ENCODE results near the gene RCN1.
"Not testable (repeated sequence)": the region's sequence is repeated elsewhere in the genome, so short reads cannot be mapped to it uniquely, and the experiment has no call there.

The RCN1 gene

GRCh38 chr11:32118025-32118974 is 27.4 kb downstream of the RCN1 start (continued):
- no peak for TF ChIP-seq PRDM10 (tag by site-specific recombination; IDR thresholded peaks at IDR 0.05)
- TF ChIP-seq, protein P1, sequence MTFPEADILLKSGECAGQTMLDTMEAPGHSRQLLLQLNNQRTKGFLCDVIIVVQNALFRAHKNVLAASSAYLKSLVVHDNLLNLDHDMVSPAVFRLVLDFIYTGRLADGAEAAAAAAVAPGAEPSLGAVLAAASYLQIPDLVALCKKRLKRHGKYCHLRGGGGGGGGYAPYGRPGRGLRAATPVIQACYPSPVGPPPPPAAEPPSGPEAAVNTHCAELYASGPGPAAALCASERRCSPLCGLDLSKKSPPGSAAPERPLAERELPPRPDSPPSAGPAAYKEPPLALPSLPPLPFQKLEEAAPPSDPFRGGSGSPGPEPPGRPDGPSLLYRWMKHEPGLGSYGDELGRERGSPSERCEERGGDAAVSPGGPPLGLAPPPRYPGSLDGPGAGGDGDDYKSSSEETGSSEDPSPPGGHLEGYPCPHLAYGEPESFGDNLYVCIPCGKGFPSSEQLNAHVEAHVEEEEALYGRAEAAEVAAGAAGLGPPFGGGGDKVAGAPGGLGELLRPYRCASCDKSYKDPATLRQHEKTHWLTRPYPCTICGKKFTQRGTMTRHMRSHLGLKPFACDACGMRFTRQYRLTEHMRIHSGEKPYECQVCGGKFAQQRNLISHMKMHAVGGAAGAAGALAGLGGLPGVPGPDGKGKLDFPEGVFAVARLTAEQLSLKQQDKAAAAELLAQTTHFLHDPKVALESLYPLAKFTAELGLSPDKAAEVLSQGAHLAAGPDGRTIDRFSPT (tag by site-specific recombination; IDR thresholded peaks at IDR 0.05): no peak; the same call in 1 of the 2 replicates

- CTCF ChIA-PET; H3K36me3 ChIP-seq (ENCODE audit: control insufficient read depth in 2 of 2, insufficient read depth in 1 of 2, low read length in 2 of 2); POLR2A ChIA-PET; H3K9me3 ChIP-seq (ENCODE audit: control insufficient read depth, insufficient read depth, low read depth, low read length); H3K4me3 ChIP-seq (ENCODE audit: low read depth, low read length); H3K4me1 ChIP-seq (ENCODE audit: control insufficient read depth, insufficient read depth, low read length); H3K27ac ChIP-seq (ENCODE audit: extremely low read depth, low read depth, low read length): not testable (repeated sequence)
Observed at GRCh38 chr11:32119139-32119538, 28.3 kb downstream of the RCN1 start.

DNA sequence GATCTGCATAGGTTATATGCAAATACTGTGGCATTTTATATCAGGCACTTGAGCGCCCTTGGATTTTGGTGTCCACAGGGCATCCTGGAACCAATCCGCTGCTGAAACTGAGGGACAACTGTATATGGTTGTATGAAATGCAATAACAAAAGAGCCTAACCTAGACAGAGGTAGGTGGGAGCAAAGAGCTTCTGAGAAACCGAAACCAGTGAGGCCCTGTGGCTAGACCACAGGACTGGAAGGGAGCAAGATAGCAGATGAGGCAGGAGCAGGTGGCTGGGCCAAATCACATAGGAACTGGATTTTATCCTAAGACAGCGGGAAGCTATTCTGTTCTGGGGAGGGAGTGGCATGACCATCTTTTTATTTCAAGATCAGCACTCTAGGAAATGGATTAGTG is 30.1 kb downstream of the RCN1 start:
- ChIA-PET POLR2A (no interaction called here), CTCF (interaction anchor here (0.9 kb wide), 1 partner anchor 49 kb away, joined by 4 read pairs; no protein-coding TSS in a partner anchor)
- no peaks in the 10 kb centered on the region for H3K9me3 ChIP-seq (ENCODE audit: control insufficient read depth, insufficient read depth, low read depth, low read length)

More for the DNA sequence above, 30.1 kb downstream of the RCN1 start:
- TF ChIP-seq ZNF561 (tag by site-specific recombination; IDR thresholded peaks at IDR 0.05; ENCODE audit: borderline replicate concordance): no peak
- TF ChIP-seq KLF7 (tag by site-specific recombination; IDR thresholded peaks at IDR 0.05; ENCODE audit: borderline replicate concordance): no peak
- no peak for TF ChIP-seq WT1 (tag by site-specific recombination; IDR thresholded peaks at IDR 0.05)
- TF ChIP-seq, protein P2, sequence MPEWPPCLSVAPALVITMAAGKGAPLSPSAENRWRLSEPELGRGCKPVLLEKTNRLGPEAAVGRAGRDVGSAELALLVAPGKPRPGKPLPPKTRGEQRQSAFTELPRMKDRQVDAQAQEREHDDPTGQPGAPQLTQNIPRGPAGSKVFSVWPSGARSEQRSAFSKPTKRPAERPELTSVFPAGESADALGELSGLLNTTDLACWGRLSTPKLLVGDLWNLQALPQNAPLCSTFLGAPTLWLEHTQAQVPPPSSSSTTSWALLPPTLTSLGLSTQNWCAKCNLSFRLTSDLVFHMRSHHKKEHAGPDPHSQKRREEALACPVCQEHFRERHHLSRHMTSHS (tag by site-specific recombination; IDR thresholded peaks at IDR 0.05): no peak
- TF ChIP-seq ZNF624 (tag by site-specific recombination; IDR thresholded peaks at IDR 0.05): no peak
- no peak for TF ChIP-seq ZNF791 (tag by site-specific recombination; IDR thresholded peaks at IDR 0.05)
- no peak for TF ChIP-seq ZNF157 (tag by site-specific recombination; IDR thresholded peaks at IDR 0.05)
- TF ChIP-seq SALL2 (tag by site-specific recombination; IDR thresholded peaks at IDR 0.05; ENCODE audit: borderline replicate concordance): no peak
- TF ChIP-seq KLF8 (tag by site-specific recombination; IDR thresholded peaks at IDR 0.05): no peak
- TF ChIP-seq PRDM6 (tag by site-specific recombination; IDR thresholded peaks at IDR 0.05): no peak
- no peak for TF ChIP-seq GLIS1 (tag by site-specific recombination; IDR thresholded peaks at IDR 0.05)
- TF ChIP-seq ZNF133 (tag by site-specific recombination; IDR thresholded peaks at IDR 0.05): no peak
- TF ChIP-seq ZNF645 (tag by site-specific recombination; IDR thresholded peaks at IDR 0.05): no peak
- TF ChIP-seq ZNF239 (tag by site-specific recombination; IDR thresholded peaks at IDR 0.05): no peak
- TF ChIP-seq ZNF366 (tag by site-specific recombination; conservative IDR thresholded peaks at IDR 0.05): no peak
- no peak for TF ChIP-seq ZNF544 (tag by site-specific recombination; IDR thresholded peaks at IDR 0.05)
- Histone ChIP-seq H3K27ac (ENCODE audit: extremely low read depth, low read depth, low read length) (no peak overlapping the region), H3K4me3 (ENCODE audit: low read depth, low read length) (no peak overlapping the region), H3K4me1 (ENCODE audit: control insufficient read depth, insufficient read depth, low read length) (no peaks in the 10 kb centered on the region), H3K36me3 (ENCODE audit: control insufficient read depth in 2 of 2, insufficient read depth in 1 of 2, low read length in 2 of 2) (no peaks in the 10 kb centered on the region)
